Hepatic stellate cell (primary cell): Measurements from ENCODE around the gene TMED8.
"Not testable (repeated sequence)": the region's sequence is repeated elsewhere in the genome, so short reads cannot be mapped to it uniquely, and the experiment has no call there.

Experiments used
- DNase-seq: peaks from one replicate; pipeline ENCODE4 v3.0.0; 2011; ENCODE audit warnings: low spot score

TMED8 gene, protein sequence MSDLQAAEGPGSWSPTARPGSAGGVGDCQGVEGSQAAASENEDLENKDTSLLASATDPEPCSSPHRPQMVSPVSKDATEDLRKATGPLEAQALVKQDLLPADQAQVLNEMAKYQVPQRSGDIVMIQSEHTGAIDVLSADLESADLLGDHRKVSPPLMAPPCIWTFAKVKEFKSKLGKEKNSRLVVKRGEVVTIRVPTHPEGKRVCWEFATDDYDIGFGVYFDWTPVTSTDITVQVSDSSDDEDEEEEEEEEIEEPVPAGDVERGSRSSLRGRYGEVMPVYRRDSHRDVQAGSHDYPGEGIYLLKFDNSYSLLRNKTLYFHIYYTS

DNA sequence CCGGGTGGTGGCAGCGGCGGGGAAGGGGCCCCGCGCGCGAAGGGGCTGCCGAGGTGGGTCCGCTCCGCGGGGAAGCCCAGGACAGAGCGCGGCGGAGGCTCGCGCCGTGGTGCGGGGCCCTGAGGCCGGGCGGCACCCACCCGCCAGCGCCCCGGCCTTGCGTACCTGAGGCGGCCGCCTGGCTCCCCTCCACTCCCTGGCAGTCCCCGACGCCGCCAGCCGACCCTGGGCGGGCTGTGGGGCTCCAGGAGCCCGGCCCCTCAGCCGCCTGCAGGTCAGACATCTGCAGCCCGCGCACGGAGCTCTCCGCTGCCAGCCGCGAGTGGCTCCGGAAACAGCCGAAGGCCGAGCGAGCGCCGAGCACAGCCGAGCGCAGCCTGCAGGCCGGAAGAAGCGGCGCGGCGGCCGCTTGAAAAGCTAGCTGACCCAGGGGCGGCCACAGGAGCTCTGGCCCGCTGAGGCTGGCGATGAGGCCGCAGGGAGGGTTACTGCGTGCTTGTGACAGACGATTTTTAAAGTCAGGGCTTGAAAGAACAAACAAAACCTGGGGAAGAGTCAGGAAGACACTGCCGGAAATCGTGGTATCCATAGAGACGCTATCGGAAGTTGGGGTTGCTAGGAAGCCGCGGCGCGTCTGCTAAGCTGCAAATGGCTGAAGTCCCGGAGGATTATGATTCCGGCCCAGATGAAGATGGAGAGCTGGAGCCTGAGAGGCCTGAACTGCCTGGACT, at the start of gene TMED8, which contains the start of gene SAMD15:
TSS of gene TMED8 (minus strand) at position 324 of the 731 bp plus-strand sequence. CDS start at position 283, 41 bp downstream.
TSS of gene SAMD15 (plus strand) at position 609 of the 731 bp plus-strand sequence. CDS start at position 649, 40 bp downstream.
- peak; percentile 86 for DNase-seq

DNA sequence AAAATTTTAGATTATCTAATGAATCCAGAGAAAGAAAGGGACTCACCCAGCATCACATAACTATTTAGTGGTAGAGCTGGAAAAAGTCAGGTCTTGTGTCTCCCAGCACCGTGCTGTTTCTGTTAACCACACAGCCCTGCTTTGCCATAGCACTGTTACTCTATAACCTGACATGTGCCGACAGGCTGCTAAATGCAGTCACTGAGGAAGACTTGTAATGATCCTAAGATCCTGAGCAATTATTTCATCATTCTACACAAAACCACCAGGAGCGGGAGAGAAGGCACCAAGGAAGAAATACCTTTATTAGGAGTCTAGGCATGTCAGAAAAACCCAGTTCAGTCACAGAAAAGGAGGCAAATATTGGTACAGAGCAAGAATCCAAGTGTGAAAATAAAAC, 49.5 kb upstream of the TMED8 start:
- DNase-seq: no peak

DNA sequence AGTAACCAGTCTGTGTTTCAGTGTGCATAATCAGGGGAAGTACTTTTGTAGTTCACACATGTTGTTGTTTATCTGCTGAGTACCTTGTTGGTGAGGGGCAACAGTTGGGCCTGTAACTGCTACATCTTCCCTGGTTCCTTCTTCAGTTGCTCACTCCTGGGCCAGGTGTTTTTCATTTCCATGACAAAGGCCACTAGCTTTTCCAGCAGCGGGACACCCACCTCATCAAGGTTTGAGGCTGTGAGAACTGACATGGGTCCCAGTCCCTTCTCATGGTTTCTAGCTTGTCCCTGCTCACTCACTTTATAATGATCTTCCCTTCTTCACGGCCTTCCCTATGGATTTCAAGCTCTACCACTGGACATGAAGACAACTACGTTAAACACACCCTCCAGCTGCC, 48.0 kb upstream of the TMED8 start:
- DNase-seq: no peak

DNA sequence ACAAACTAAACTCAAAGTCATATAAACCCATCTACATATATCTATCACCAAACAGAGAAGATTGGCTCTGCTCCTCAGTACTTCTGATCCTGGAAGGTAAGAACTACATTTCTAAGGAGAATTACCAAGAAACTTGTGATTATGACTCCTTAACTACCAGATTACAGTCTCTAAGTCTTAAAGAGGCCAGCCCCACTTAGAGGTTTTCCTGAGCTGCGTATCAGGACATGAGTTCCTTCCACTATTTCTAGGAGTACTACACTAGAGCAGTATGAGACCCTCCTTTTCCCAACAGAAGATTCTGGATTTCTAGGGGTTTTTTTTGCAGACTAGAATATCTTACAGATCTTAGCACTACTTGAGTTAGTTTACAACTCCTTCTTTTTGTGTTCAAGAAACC, 46.5 kb upstream of the TMED8 start, which contains the start of gene NOXRED1:
TSS of gene NOXRED1 (minus strand) at position 101 of the 400 bp plus-strand sequence. CDS start 634 bp downstream, outside the sequence.
- DNase-seq: no peak

DNA sequence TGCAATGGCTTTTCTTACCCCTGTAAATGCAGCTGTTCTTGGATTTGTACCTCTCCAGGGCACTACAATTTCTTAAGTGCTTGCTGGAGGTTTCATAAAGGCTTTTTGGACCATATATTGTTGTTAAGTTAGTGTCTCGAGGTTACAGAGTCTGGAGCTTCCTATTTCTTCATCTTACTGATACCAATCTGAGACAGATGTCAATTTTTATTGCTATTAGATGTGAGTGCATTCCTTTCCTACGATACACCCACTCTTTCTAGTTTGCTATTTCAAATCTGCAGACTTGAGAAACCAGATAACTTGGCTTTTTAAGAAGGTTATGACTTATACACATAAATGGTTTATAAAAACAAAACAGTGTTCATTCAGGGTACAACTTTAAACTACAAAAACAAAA, 44.3 kb upstream of the TMED8 start:
- DNase-seq: no peak

DNA sequence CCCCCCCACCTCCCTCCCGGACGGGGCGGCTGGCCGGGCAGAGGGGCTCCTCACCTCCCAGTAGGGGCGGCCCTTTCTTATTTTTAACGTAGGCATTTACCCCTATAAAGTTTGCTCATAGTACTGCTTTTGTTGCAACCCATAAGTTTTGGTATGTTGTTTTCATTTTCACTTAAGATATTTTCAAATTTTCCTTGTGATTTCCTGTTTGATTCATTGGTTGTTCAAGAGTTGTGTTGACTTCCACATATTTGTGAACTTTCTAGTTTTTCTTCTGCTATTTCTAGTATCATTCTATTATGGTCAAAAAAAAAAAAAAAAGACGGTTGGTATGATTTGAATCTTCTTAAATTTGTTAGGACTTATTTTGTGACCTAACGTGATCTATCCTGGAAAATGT, 39.9 kb upstream of the TMED8 start:
- DNase-seq: no peak

DNA sequence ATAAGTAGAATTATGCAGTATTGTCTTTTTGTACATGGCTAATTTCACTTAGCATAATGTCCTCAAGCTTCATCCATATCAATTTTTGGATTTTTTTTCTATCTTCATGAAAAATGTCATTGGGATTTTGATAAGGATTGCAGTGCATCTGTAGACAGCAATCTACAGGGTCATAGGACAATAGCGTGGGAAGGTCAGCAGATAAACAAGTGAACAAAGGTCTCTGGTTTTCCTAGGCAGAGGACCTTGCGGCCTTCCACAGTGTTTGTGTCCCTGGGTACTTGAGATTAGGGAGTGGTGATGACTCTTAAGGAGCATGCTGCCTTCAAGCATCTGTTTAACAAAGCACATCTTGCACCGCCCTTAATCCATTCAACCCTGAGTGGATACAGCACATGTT, 39.2 kb upstream of the TMED8 start:
- not testable (repeated sequence) for DNase-seq

DNA sequence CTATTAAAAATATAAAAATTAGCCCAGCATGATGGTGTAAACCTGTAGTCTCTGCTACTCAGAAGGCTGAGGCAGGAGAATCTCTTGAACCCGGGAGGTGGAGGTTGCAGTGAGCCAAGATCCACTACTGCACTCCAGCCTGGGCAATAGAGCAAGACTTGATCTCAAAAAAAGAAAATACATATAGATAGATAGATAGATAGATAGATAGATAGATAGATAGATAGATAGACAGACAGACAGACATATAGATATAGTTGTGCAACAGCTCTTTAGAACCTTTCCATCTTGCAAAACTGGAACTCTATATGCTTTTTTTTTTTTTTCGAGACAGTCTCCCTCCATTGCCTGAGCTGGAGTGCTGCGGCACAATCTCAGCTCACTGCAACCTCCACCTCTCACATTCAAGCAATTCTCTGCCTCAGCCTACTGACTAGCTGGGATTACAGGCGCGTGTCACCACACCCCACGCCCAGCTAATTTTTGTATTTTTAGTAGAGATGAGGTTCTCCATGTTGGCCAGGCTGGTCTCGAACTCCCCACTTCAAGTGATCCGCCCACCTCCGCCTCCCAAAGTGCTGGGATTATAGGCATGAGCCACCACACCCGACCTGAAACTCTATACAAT, 38.6 kb upstream of the TMED8 start:
- not testable (repeated sequence) for DNase-seq

DNA sequence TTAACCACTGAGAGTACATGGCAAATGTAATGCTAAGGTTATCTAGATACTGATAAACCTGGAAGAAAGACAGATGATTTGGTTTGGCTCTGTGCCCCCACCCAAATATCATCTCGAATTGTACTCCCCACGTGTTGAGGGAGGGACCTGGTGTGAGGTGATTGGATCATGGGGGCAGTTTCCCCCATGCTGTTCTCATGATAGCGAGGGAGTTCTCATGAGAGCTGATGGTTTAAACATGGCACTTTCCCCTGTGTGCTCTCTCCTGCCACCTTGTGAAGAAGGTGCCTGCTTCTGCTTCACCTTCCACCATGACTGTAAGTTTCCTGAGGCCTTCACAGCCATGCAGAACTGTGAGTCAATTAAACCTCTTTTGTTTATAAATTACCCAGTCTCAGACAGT, 32.2 kb upstream of the TMED8 start:
- DNase-seq: no peak

DNA sequence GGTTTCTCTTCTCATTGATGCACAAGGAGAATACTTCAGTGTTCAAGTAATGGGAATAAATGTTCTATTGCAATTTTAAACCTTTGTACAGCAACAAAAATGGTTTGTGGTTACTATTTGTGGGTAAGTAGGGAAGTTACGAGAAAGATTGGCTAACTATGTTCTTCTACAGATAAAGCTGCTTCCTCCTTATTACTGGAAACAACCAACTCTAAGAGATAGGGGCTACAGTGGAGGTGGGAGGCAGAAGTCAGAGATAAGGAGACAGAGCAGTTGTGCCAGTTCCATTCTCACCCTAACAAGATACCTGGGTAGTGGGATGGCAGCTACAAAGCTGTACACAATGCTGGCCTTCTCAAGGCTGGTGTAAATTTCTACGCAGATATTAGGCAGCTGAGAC, 30.3 kb upstream of the TMED8 start:
- no peak for DNase-seq

DNA sequence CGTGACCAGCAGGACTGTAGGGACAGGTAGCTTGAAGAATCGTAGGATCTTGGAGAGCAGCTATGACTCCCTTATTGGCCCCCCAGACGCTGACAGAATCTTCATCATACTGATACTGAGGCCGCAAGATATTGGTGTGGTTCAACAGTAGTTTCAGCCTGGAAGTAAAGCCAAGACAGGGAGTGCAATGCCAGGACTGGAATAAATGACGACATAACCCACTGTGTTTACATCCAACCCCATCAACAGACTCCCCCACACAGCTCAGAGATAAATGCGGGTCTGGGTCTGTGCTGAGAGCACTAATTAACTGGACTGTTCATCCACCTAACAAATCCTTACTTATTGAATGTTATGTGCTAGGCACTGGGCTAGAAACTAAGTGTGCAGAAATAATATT, 29.8 kb upstream of the TMED8 start:
- DNase-seq: no peak

DNA sequence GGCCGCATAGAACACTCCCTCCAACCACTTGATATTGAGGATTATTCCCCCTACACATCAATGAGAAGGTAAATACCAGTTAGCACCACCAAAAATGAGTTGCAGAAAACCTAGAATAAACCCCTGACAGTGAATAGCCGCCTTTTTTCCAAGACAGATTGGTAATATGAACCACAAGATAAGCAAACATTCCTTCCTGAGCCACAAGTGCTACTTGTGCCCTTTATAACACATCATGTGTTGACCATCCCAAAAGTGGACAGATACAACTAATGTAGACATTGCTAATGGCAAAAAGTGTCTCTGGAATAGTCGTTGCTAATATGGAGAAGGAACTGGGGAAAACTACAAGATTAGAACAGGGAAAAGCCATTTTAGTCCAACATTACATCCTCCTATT, 29.2 kb upstream of the TMED8 start:
- DNase-seq: no peak

DNA sequence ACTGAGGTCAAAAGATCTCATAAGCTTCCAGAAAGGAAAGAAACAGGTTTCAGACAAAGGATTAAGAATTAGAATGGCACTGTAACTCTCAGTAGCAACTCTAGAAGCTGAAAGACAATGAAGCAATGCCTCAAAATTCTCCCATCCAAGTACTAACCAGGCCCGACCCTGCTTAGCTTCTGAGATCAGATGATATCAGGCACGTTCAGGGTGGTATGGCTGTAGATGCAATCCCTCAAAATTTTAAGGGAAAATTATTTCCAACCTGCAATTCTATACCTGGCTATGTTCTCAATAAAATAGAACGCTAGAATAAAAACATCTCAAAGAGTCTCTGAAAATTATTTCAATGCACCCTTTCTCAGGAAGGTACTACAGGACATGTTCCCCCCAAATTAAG, 26.9 kb upstream of the TMED8 start:
- no peak for DNase-seq

DNA sequence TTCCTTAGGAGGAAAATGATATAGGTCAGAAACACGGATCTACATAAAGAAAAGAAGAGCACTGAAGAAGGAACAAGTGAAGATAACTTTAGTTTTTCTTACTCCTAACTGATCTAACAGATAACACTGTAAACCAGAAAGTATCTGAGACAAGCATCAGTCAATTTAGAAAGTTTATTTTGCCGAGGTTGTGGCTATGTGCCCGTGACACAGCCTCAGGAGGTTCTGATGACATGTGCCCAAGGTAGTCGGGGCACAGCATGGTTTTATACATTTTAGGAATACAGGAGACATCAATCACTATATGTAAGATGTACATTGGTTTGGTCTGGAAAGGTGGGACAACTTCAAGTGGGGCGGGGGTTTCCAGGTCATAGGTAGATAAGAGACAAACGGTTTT, 23.3 kb upstream of the TMED8 start:
- no peak for DNase-seq

DNA sequence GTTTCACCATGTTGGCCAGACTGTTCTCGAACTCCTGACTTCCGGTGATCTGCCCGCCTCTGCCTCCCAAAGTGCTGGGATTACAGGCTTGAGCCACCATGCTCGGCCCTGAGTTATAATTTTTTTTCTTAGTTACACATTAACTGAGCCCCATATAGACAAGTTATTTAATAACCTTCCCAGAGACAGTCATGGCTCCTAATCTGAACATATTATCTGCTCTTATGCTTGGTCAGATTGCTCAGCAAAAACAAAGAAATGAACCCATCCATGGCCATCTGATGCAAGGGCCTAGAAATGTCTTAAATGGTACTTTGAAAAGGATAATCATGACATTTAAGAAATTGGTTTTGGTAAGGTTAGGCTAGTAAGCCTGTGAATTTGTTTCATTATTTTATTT, 13.3 kb upstream of the TMED8 start:
- DNase-seq: no peak

DNA sequence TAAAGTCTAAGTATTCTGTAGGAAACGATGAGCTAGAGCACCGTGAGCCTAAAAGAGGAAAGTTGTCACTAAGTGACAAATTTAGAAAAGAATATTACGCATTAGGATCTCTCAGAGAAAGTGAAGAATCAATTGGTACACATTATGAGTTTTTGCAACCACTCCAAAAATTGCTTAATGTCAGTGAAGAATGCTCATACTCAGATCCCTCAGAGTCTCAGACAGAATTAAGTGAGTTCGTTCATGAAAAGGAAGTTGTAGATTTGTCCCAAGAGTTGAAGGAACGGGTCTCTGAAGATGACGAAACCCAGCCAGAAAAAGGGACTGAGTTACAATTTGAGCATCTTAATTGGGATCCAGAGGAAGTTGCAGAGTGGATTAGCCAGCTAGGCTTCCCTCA, 1.8 kb upstream of the TMED8 start:
- DNase-seq: no peak

DNA sequence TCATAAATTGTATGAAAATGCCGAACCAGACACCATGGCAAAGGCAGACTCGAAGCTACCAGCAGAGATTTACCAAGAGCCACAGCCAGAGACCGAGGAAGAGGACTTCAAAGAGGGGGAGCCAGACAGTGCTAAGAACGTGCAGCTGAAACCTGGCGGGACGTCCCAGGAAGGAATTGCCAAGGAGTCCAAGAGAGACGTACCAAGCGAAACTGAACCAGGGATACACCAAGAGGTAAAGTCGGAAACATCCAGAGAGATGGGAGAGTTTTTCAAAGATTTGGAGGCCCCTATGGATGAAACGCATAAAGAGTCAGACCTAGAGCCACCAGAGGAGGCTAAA, 579 bp upstream of the TMED8 start:
- no peak for DNase-seq

DNA sequence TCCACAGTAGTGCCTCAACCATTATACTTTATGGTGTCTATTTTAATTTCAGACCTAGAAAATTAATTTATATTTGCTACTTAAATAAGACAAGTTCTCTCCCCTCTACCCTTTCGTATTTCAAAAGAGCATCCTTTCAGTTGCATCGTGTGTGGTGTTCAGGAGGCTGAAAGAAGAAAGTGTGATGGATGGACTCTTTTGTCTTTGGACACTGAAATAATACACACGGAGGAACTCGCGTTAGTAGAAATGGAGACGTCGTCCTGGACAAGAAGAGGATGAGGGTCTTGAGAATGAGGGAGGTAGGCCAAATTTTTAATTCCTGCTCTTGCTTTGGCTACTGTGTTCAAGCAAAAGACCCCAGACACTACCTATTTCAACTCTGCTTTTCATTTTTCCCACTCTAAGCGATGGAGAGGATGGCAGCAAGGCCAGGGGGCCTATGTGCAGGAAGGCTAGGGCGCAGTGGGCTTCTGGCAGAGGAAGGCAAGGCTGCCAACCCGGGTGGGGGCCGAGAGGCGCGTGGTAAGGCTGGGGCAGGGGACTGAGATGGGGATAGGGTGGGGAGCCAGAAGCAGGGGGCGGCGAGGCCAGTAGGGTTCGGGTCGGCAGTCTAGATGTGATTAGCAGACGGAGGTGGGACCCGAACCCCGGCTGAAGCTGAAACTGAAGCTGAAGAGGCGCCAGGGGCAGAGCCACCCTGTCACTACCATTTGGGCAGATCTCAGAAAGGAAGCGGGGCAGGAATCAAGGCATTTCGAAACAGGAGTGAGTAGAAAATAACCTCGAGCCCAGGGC, 722 bp downstream of the TMED8 start:
- peak; percentile 36 for DNase-seq

DNA sequence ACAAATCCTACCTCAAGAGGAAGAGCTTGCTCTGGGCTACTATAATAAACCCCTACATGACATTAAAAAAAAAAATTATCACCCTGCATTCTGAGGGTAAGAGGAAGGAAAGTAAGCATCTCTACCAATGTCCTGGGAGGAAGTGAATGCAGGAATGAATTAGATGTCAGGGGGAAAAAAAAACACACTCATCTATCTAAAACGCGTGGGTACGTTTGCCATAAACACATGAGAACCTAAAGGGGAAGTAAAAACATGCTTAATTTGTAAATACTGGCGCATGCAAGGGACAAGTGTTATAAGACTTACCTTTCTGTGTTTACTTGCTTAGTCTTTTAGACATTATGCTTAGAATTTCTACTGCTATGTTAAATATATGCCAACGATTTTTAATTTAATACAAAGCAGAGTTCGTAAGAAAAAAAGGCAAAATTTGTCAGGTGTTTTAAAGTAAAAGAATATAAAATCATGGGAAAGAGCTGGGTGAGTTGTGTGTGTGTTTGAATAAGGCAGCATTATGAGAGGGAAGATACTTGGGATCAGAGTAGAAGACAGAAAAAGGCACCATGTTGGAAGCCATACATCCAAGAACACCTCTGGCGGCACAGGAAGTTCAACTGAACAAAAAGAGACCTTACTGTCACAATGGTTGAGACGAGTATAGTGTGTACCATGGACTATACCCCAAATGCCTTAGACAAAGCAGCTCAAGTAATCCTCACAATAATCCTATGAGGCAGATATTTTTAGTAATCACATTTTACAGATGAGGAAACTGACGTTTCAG, 1.5 kb downstream of the TMED8 start:
- DNase-seq: no peak

DNA sequence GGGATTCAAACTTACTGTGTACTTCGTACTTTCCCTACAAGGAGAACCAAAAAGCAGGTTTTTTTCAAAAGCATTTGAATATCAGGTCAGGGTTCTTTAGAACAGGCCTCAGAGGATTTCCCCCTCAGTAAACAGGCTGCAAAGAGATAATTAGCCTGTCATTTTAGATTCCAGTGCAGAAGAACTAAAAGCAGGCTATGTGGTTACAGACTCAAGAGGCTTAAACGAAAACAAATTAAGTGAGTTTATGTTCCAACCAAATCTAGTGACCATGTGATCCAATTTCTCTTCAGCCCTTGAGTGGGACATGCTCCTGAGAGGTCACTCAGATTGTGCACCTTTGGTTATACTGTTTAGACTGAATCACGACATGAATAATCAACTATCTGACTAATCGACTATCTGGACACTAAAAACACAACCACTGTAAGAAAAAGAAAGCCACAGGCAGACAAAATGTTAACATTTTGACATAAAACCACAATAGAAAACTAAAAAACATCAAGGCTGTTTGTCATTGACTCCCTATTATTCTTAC, 4.5 kb downstream of the TMED8 start:
- peak; percentile 11 for DNase-seq

DNA sequence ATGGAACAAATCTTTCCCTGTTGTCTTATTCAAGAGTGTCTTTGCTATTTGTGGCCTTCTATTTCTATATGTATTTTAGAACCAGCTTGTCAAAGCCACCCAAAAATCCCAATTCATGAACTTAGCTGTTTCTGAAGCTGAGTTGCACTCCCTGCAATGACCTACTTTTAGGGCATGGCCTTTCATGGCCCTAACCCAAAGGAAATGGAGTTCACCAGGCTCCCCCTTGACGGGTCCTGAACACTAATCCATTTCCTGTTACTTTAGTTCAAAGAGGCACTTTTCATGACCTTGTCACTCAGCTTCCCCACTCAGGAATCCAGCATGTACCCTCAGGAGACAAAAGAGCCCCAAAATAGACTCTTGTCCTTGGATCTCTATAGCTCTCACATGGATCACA, 7.6 kb downstream of the TMED8 start:
- DNase-seq: no peak
